Activated naive CD4-positive, alpha-beta T cell (primary cell): ENCODE results near the gene MVK.

Experiments used
- DNase-seq, 4 experiments: peaks; one replicate each; lab custom pipeline; 2025; lab: John Stamatoyannopoulos, UW

MVK gene

GRCh38 chr12:109573029-109573913 lies at the start of gene MVK, which contains the start of gene MMAB:
TSS of gene MVK (plus strand) at chr12:109573794. CDS start at chr12:109574823, 1,029 bp downstream.
TSS of gene MMAB (minus strand) at chr12:109573504. CDS start at chr12:109573480, 24 bp downstream.
- DNase-seq = peak; percentile 89 to 96 (median 94)

GRCh38 chr12:109524466-109525278 lies 48.9 kb upstream of the MVK start:
- DNase-seq = no peak

- no peak for DNase-seq
Measured at GRCh38 chr12:109525279-109525585, 48.4 kb upstream of the MVK start.

- DNase-seq = no peak
Measured at GRCh38 chr12:109527489-109528123, 46.0 kb upstream of the MVK start.

GRCh38 chr12:109529691-109530640 lies 43.6 kb upstream of the MVK start:
- DNase-seq = no peak

- DNase-seq = no peak
Measured at GRCh38 chr12:109531411-109531810, 42.2 kb upstream of the MVK start.

GRCh38 chr12:109532721-109533486 lies 40.7 kb upstream of the MVK start:
- no peak for DNase-seq

GRCh38 chr12:109533487-109533740 lies 40.2 kb upstream of the MVK start:
- no peak for DNase-seq

GRCh38 chr12:109534456-109534855 lies 39.1 kb upstream of the MVK start:
- DNase-seq = no peak

- no peak for DNase-seq
Measured at GRCh38 chr12:109535231-109535862, 38.2 kb upstream of the MVK start.

- DNase-seq = no peak
Measured at GRCh38 chr12:109535863-109536250, 37.7 kb upstream of the MVK start.

GRCh38 chr12:109537136-109537535 lies 36.5 kb upstream of the MVK start:
- no peak for DNase-seq

- DNase-seq = no peak
Measured at GRCh38 chr12:109538191-109538863, 35.3 kb upstream of the MVK start.

GRCh38 chr12:109539508-109539907 lies 34.1 kb upstream of the MVK start:
- no peak for DNase-seq

- no peak for DNase-seq
Measured at GRCh38 chr12:109540526-109541412, 32.8 kb upstream of the MVK start.

GRCh38 chr12:109541413-109541726 lies 32.2 kb upstream of the MVK start:
- DNase-seq = no peak

- DNase-seq = no peak
Measured at GRCh38 chr12:109542014-109542413, 31.6 kb upstream of the MVK start.

- DNase-seq = no peak
Measured at GRCh38 chr12:109542876-109543275, 30.7 kb upstream of the MVK start.

GRCh38 chr12:109544955-109545531 lies 28.6 kb upstream of the MVK start:
- DNase-seq = no peak
